ENCODE measurements around the gene ZNF649. TPM values are rescaled to one million over a fixed set of nuclear protein-coding genes. Genes with fewer than 3 reads are reported as not detected.

ZNF649 gene
- total RNA-seq, 4 donors from 2014 or later = 10.5 to 19.1 (median 14.9) TPM

GRCh38 chr19:51938936-51939335 lies 34.1 kb upstream of the ZNF649 start:
- no peak overlapping the region for H3K27ac ChIP-seq
- H3K4me1 ChIP-seq = no peaks in the 10 kb centered on the region
- H3K36me3 ChIP-seq = peaks cover 81 to 84% of the 10 kb centered on the region in 2 donors
- H3K27me3 ChIP-seq = no peaks in the 10 kb centered on the region
- 94 to 98% methylated on average over 2 of the region's 2 CpGs for WGBS, 2 donors
- H3K4me3 ChIP-seq (replicated peaks in 1 of 3) = no peak overlapping the region
- intact Hi-C loops (cut with DNase I) = no loop called here
- TF ChIP-seq CTCF (IDR thresholded peaks at IDR 0.05) = no peak
- no peak for TF ChIP-seq POLR2A (IDR thresholded peaks at IDR 0.05)
- H3K9me3 ChIP-seq = no peaks in the 10 kb centered on the region
- no peak for DNase-seq

GRCh38 chr19:51931921-51932320 lies 27.1 kb upstream of the ZNF649 start:
- TF ChIP-seq CTCF (IDR thresholded peaks at IDR 0.05) (no peak), POLR2A (IDR thresholded peaks at IDR 0.05) (no peak)
- H3K27me3 ChIP-seq = no peaks in the 10 kb centered on the region
- no peak overlapping the region for H3K4me3 ChIP-seq (replicated peaks in 1 of 3)
- peaks cover 0 to 9% of the 10 kb centered on the region in 2 donors for H3K4me1 ChIP-seq
- WGBS, 2 donors = 88 to 93% methylated on average over 8 of the region's 8 CpGs
- peaks cover 32 to 39% of the 10 kb centered on the region in 2 donors for H3K36me3 ChIP-seq
- DNase-seq = no peak
- no peaks in the 10 kb centered on the region for H3K9me3 ChIP-seq
- intact Hi-C loops (cut with DNase I) = no loop called here
- H3K27ac ChIP-seq = no peak overlapping the region

GRCh38 chr19:51927859-51928258 lies 23.0 kb upstream of the ZNF649 start:
- no peaks in the 10 kb centered on the region for H3K9me3 ChIP-seq
- H3K36me3 ChIP-seq = peaks cover 4 to 6% of the 10 kb centered on the region in 2 donors
- 32 to 33% methylated on average over 13 of the region's 13 CpGs for WGBS, 2 donors
- TF ChIP-seq POLR2A (IDR thresholded peaks at IDR 0.05) = no peak
- TF ChIP-seq CTCF (IDR thresholded peaks at IDR 0.05) = no peak
- peak overlapping the region; percentile 49 to 97 (median 81) for H3K4me3 ChIP-seq (replicated peaks in 1 of 3)
- peaks cover 0 to 14% of the 10 kb centered on the region in 2 donors for H3K4me1 ChIP-seq
- H3K27ac ChIP-seq = no peak overlapping the region
- intact Hi-C loops (cut with DNase I) = no loop called here
- H3K27me3 ChIP-seq = no peaks in the 10 kb centered on the region
- DNase-seq = peak in 1 of 2 donors; percentile 12

- peak; percentile 91 to 92 for DNase-seq
- Histone ChIP-seq H3K27ac (peak within 1 kb of the TSS; percentile 90 to 93 (median 92)), H3K36me3 (peaks cover 0 to 4% of the 10 kb centered on the region in 2 donors), H3K4me3 (replicated peaks in 1 of 3) (peak within 1 kb of the TSS; percentile 49 to 97 (median 81)), H3K9me3 (no peaks in the 10 kb centered on the region), H3K4me1 (peaks cover 0 to 14% of the 10 kb centered on the region in 2 donors), H3K27me3 (no peaks in the 10 kb centered on the region)
- 0 to 1% methylated on average over 42 to 49 of the region's 52 CpGs for WGBS, 2 donors
- intact Hi-C loops (cut with DNase I) = no loop called here
- peak in 1 of 2 donors; percentile 16 for TF ChIP-seq POLR2A (IDR thresholded peaks at IDR 0.05)
- peak in 3 of 6 experiments; percentile 28 to 44 (median 30) for TF ChIP-seq CTCF (IDR thresholded peaks at IDR 0.05)
Observed at GRCh38 chr19:51926784-51927741, 22.2 kb upstream of the ZNF649 start, which contains the start of gene ZNF613. ZNF613 (plus strand) TSS chr19:51927472; CDS start chr19:51936221, 8,749 bp downstream.

GRCh38 chr19:51926426-51926783 lies 21.6 kb upstream of the ZNF649 start:
- H3K27ac ChIP-seq = peak overlapping the region; percentile 90 to 93 (median 92)
- 22 to 24% methylated on average over 11 of the region's 11 CpGs for WGBS, 2 donors

More at GRCh38 chr19:51926426-51926783, 21.6 kb upstream of the ZNF649 start:
- intact Hi-C loops (cut with DNase I) = no loop called here
- Histone ChIP-seq H3K4me1 (peaks cover 0 to 14% of the 10 kb centered on the region in 2 donors), H3K27me3 (no peaks in the 10 kb centered on the region), H3K9me3 (no peaks in the 10 kb centered on the region), H3K36me3 (peaks cover 0 to 4% of the 10 kb centered on the region in 2 donors), H3K4me3 (replicated peaks in 1 of 3) (peak overlapping the region; percentile 49 to 97 (median 81))
- DNase-seq = no peak
- no peak for TF ChIP-seq POLR2A (IDR thresholded peaks at IDR 0.05)
- TF ChIP-seq CTCF (IDR thresholded peaks at IDR 0.05) = no peak

Data from thyroid gland (tissue), 4 donors.